GM12878 (cell line): ENCODE results near the gene ANO2. TPM values are rescaled to one million over a fixed set of nuclear protein-coding genes. Genes with fewer than 3 reads are reported as not detected.

ENCODE experiments used
- ATAC-seq: fragments of 200-7000 bp; cut with Tn5 transposase; 3 replicates; pipeline ENCODE4 v1.9.1; 2020; ENCODE audit warnings: mild to moderate bottlenecking, moderate library complexity
- BruUV-seq: library from RNA; stranded (reverse); fragments of 400-500 nt; replicated peaks from 2 replicates; lab custom pipeline; 2021; lab: Mats Ljungman, UMichigan
- CTCF ChIA-PET: fragments of 300-600 bp; sonication (Branson Sonifier 250); formaldehyde crosslinking; extraction: SDS; loops from one replicate; lab custom pipeline; 2021; ENCODE audit warnings: inconsistent platforms; lab: Yijun Ruan, JAX
- POLR2A ChIA-PET: fragments of 350-600 bp; formaldehyde crosslinking; extraction: SDS; loops from one replicate; lab custom pipeline; 2021; ENCODE audit warnings: inconsistent platforms; lab: Charles Lee
- RAD21 ChIA-PET: fragments of 300-600 bp; sonication (Branson Sonifier 250); formaldehyde crosslinking; loops from one replicate; lab custom pipeline; 2023; ENCODE audit warnings: antibody characterized with exemption; ENCODE audit not compliant: unreplicated experiment; lab: Charles Lee
- SMC1A ChIA-PET: fragments of 300-600 bp; sonication (Branson Sonifier 250); formaldehyde crosslinking; loops from one replicate; lab custom pipeline; 2023; ENCODE audit not compliant: unreplicated experiment, uncharacterized antibody; lab: Charles Lee
- DNase-seq: peaks from one replicate; pipeline ENCODE4 v3.0.0-alpha.2; 2011; ENCODE audit warnings: low read depth, low spot score
- FAIRE-seq: peaks from 3 replicates; lab custom pipeline; 2011; peaks lifted over from hg19 to GRCh38; lab: Jason Lieb, UNC
- H2AFZ ChIP-seq: 2 replicates; pipeline ENCODE4 v1.6.0; 2011; ENCODE audit warnings: low read depth, low read length, control low read depth; ENCODE audit not compliant: control insufficient read depth
- H3K27ac ChIP-seq: 2 replicates; pipeline ENCODE4 v1.5.1; 2011; ENCODE audit warnings: control low read depth; ENCODE audit not compliant: control insufficient read depth, insufficient read depth
- H3K27me3 ChIP-seq, 2 experiments: replicated peaks in 1 of 2; 2 replicates each; pipeline versions ENCODE4 v1.6.0 to v1.6.1; 2011; ENCODE audit warnings: low read length in 1 of 2; ENCODE audit not compliant: control insufficient read depth in 2 of 2, insufficient read depth in 2 of 2
- H3K36me3 ChIP-seq, 2 experiments: 2 replicates each; pipeline ENCODE4 v1.5.1; 2011; ENCODE audit warnings: low read length in 1 of 2; ENCODE audit not compliant: control insufficient read depth in 2 of 2, insufficient read depth in 2 of 2
- H3K4me1 ChIP-seq: 2 replicates; pipeline ENCODE4 v1.6.1; 2011; ENCODE audit warnings: mild to moderate bottlenecking, low read length, moderate library complexity, mixed read lengths; ENCODE audit not compliant: control insufficient read depth, insufficient read depth
- H3K4me2 ChIP-seq: 2 replicates; pipeline ENCODE4 v1.6.0; 2011; ENCODE audit warnings: control low read depth; ENCODE audit not compliant: control insufficient read depth, insufficient read depth
- H3K4me3 ChIP-seq: fragments of 200-600 bp; sonication (generic); 2 replicates; pipeline ENCODE4 v1.5.1; 2016
- H3K79me2 ChIP-seq: 2 replicates; pipeline ENCODE4 v1.6.0; 2011; ENCODE audit warnings: low read length; ENCODE audit not compliant: control insufficient read depth, insufficient read depth
- H3K9ac ChIP-seq: 2 replicates; pipeline ENCODE4 v1.8.0; 2011; ENCODE audit warnings: low read length, control low read depth, mixed read lengths; ENCODE audit not compliant: control insufficient read depth, insufficient read depth
- H3K9me3 ChIP-seq: replicated peaks from 3 replicates; pipeline ENCODE4 v1.5.1; 2011; ENCODE audit warnings: mild to moderate bottlenecking, low read length; ENCODE audit not compliant: control insufficient read depth, insufficient read depth
- H4K20me1 ChIP-seq: 2 replicates; pipeline ENCODE4 v1.6.0; 2011; ENCODE audit not compliant: control insufficient read depth, insufficient read depth
- ASH2L ChIP-seq: fragments of 300-600, 200-600 bp; sonication (generic); IDR thresholded peaks from 2 replicates; pipeline ENCODE4 v1.6.1; 2017; ENCODE audit warnings: low read depth, mild to moderate bottlenecking, borderline replicate concordance
- ATF3 ChIP-seq: IDR thresholded peaks from 2 replicates; pipeline ENCODE4 v1.6.1; 2011; ENCODE audit warnings: low read depth, mild to moderate bottlenecking, low read length, moderate library complexity, borderline replicate concordance; ENCODE audit errors: extremely low read depth
- BCL11A ChIP-seq: IDR thresholded peaks from 2 replicates; pipeline ENCODE4 v1.6.1; 2011; ENCODE audit warnings: low read depth, low read length
- BCL3 ChIP-seq: IDR thresholded peaks from 2 replicates; pipeline ENCODE4 v1.6.1; 2011; ENCODE audit warnings: borderline replicate concordance, low read depth, mild to moderate bottlenecking, moderate library complexity, low read length; ENCODE audit not compliant: insufficient read depth, poor library complexity, severe bottlenecking
- BHLHE40 ChIP-seq, 2 experiments: fragments of 450-650 bp in 1 of 2; IDR thresholded peaks; 2 replicates each; pipeline ENCODE4 v1.6.1; 2011 to 2017; ENCODE audit warnings: low read depth in 2 of 2, borderline replicate concordance in 1 of 2, improper control_type of control experiment in 1 of 2, low read length in 1 of 2, mild to moderate bottlenecking in 1 of 2
- BRCA1 ChIP-seq: IDR thresholded peaks from 2 replicates; pipeline ENCODE4 v1.6.1; 2011; ENCODE audit warnings: low read depth, low read length, improper control_type of control experiment
- CEBPZ ChIP-seq: fragments of 150-350 bp; IDR thresholded peaks from 2 replicates; pipeline ENCODE4 v1.6.1; 2016; ENCODE audit warnings: low read depth, low read length
- CHD2 ChIP-seq: IDR thresholded peaks from 2 replicates; pipeline ENCODE4 v1.6.1; 2011; ENCODE audit warnings: low read depth, low read length, improper control_type of control experiment, borderline replicate concordance
- EGR1 ChIP-seq, 2 experiments: IDR thresholded peaks; 1 replicate in 1 of 2; 2 replicates in 1 of 2; pipeline ENCODE4 v1.6.1; 2011 to 2012; ENCODE audit warnings: low read depth in 2 of 2, low read length in 2 of 2, borderline replicate concordance in 1 of 2, mild to moderate bottlenecking in 1 of 2, moderate library complexity in 1 of 2
- ETV6 ChIP-seq, 2 experiments: fragments of 450-650 bp in 1 of 2; IDR thresholded peaks in 1 of 2; conservative IDR thresholded peaks in 1 of 2; 2 replicates each; pipeline ENCODE4 v1.6.1; 2014; ENCODE audit warnings: antibody characterized with exemption in 1 of 2, borderline replicate concordance in 1 of 2, low read depth in 1 of 2, mild to moderate bottlenecking in 1 of 2, moderate library complexity in 1 of 2
- FOXM1 ChIP-seq: IDR thresholded peaks from 2 replicates; pipeline ENCODE4 v1.6.1; 2012; ENCODE audit warnings: low read depth, mild to moderate bottlenecking, inconsistent platforms, low read length, moderate library complexity
- HCFC1 ChIP-seq: fragments of 150-350 bp; IDR thresholded peaks from 2 replicates; pipeline ENCODE4 v1.6.1; 2014; ENCODE audit warnings: low read length
- MYB ChIP-seq: fragments of 150-350 bp; IDR thresholded peaks from 2 replicates; pipeline ENCODE4 v1.6.1; 2014; ENCODE audit warnings: mild to moderate bottlenecking, low read depth, low read length, borderline replicate concordance
- NFXL1 ChIP-seq: fragments of 450-650 bp; IDR thresholded peaks from 2 replicates; pipeline ENCODE4 v1.6.1; 2017; ENCODE audit warnings: antibody characterized with exemption, mild to moderate bottlenecking, borderline replicate concordance
- STAT1 ChIP-seq: fragments of 450-650 bp; conservative IDR thresholded peaks from 2 replicates; pipeline ENCODE4 v1.6.1; 2014; ENCODE audit warnings: antibody characterized with exemption, mild to moderate bottlenecking
- STAT3 ChIP-seq: IDR thresholded peaks from 2 replicates; pipeline ENCODE4 v1.6.1; 2011; ENCODE audit warnings: low read depth, low read length, improper control_type of control experiment
- SUPT20H ChIP-seq: IDR thresholded peaks from 2 replicates; pipeline ENCODE4 v1.6.1; 2011; ENCODE audit warnings: low read depth, mild to moderate bottlenecking, low read length, moderate library complexity, borderline replicate concordance; ENCODE audit not compliant: control insufficient read depth
- ZZZ3 ChIP-seq: IDR thresholded peaks from 2 replicates; pipeline ENCODE4 v1.6.1; 2011; ENCODE audit warnings: low read depth; ENCODE audit not compliant: control insufficient read depth, insufficient read length
- WGBS: methylation state at CpG from one replicate; pipeline ENCODE4 v1.1.6; 2016; ENCODE audit warnings: low lambda C conversion rate; ENCODE audit not compliant: insufficient replicate concordance, insufficient coverage; ENCODE audit errors: missing lambda C conversion rate; 5-methylcytosine and 5-hydroxymethylcytosine counted together
- in situ Hi-C: fragments of 300-500 bp; cut with MboI; formaldehyde crosslinking; loops from 9 replicates; pipeline ENCODE4 v1.14.3; 2018; ENCODE audit warnings: mixed read lengths
- intact Hi-C: fragments of 100-400 bp; cut with micrococcal nuclease; formaldehyde crosslinking; loops from one replicate; pipeline ENCODE4 v1.14.2; 2022; ENCODE audit not compliant: unreplicated experiment
- polyA plus RNA-seq, 11 experiments: library from polyadenylated mRNA; depleted of rRNA in 4 of 11; unstranded in 6 of 11; stranded (reverse) in 5 of 11; fragments of >200 nt; fragmentation: Nextera tagmentation in 4 of 11; fragmentation: Illumina TruSeq in 1 of 11; extraction: Ambion mirVana in 4 of 11; extraction: Trizol in 1 of 11; gene quantifications; 1 replicate in 1 of 11; 2 replicates in 10 of 11; pipeline versions ENCODE4 v1.2.1 to v1.2.3, GENCODE V29; 2011 to 2016; ENCODE audit warnings: inconsistent platforms in 2 of 11, missing spikeins in 2 of 11, low read depth in 1 of 11
- total RNA-seq, 4 experiments: library from RNA; depleted of rRNA in 3 of 4; stranded (reverse); fragments of >200 nt in 3 of 4; fragmentation: Illumina TruSeq in 1 of 4; extraction: Trizol in 1 of 4; gene quantifications; 2 replicates each; pipeline versions ENCODE4 v1.2.1 to v1.2.3, GENCODE V29; 2013 to 2021

ANO2 gene
- total and polyA plus RNA-seq, 10 of the 15 experiments (the other 5 are each of a cell fraction or from before 2014, with no cell fraction given) = not detected

- no peak for TF ChIP-seq EGR1 (IDR thresholded peaks at IDR 0.05; ENCODE audit: borderline replicate concordance in 1 of 2, low read depth in 2 of 2, low read length in 2 of 2)
- no peak for TF ChIP-seq STAT3
- no peak for TF ChIP-seq BCL11A
- no peak for TF ChIP-seq CHD2
- no peak for TF ChIP-seq HCFC1
- TF ChIP-seq CEBPZ = no peak
Observed at GRCh38 chr12:5809586-5809985, 135.5 kb downstream of the ANO2 start (continued).

GRCh38 chr12:5808981-5809380 is 136.1 kb downstream of the ANO2 start:
- H3K4me3 ChIP-seq = no peak overlapping the region
- no peaks in the 10 kb centered on the region for H3K79me2 ChIP-seq
- H3K9ac ChIP-seq = no peak overlapping the region
- no TSS peak for BruUV-seq
- no peaks in the 10 kb centered on the region for H3K36me3 ChIP-seq
- in situ Hi-C loops (no loop called here), intact Hi-C loops (no loop called here)
- no peak for ATAC-seq
- H3K4me1 ChIP-seq = no peaks in the 10 kb centered on the region
- H3K27me3 ChIP-seq = peaks cover 0 to 3% of the 10 kb centered on the region in 2 experiments; a peak in 2 of 4 replicates
- ChIA-PET POLR2A (no interaction called here), RAD21 (no interaction called here), SMC1A (no interaction called here), CTCF (no interaction called here)
- WGBS = 8% methylated on average over 4 of the region's 4 CpGs
- no peaks in the 10 kb centered on the region for H3K9me3 ChIP-seq
- no peak overlapping the region for H2AFZ ChIP-seq
- no peaks in the 10 kb centered on the region for H4K20me1 ChIP-seq
- H3K4me2 ChIP-seq = no peak overlapping the region
- no peak for FAIRE-seq
- DNase-seq = no peak
- H3K27ac ChIP-seq = no peak overlapping the region
- TF ChIP-seq NFXL1 (no peak), BCL11A (no peak), ZZZ3 (no peak), BRCA1 (no peak), MYB (no peak), STAT1 (no peak), SUPT20H (no peak), BHLHE40 (IDR thresholded peaks at IDR 0.05; ENCODE audit: borderline replicate concordance in 1 of 2, low read depth in 2 of 2, low read length in 1 of 2) (no peak), ETV6 (conservative IDR thresholded peaks at IDR 0.05 in 1 of 2, IDR thresholded peaks at IDR 0.05 in 1 of 2; ENCODE audit: borderline replicate concordance in 1 of 2, low read depth in 1 of 2) (no peak), BCL3 (no peak), FOXM1 (no peak), ATF3 (no peak), ASH2L (no peak)
